GM20431 (cell line): ENCODE results near the gene SUN5.

Experiments used
- in situ Hi-C: fragments of 300-500 bp; cut with MseI, MboI; formaldehyde crosslinking; loops from one replicate; pipeline ENCODE4 v1.15.0; 2020; ENCODE audit warnings: low sequenced_read_pairs; ENCODE audit not compliant: unreplicated experiment

Gene SUN5

GRCh38 chr20:33026779-33027759 lies 22.8 kb upstream of the SUN5 start:
- in situ Hi-C loops: no loop called here

- in situ Hi-C loops: no loop called here
These were observed 22.0 kb upstream of the SUN5 start for GRCh38 chr20:33026072-33026778.

DNA sequence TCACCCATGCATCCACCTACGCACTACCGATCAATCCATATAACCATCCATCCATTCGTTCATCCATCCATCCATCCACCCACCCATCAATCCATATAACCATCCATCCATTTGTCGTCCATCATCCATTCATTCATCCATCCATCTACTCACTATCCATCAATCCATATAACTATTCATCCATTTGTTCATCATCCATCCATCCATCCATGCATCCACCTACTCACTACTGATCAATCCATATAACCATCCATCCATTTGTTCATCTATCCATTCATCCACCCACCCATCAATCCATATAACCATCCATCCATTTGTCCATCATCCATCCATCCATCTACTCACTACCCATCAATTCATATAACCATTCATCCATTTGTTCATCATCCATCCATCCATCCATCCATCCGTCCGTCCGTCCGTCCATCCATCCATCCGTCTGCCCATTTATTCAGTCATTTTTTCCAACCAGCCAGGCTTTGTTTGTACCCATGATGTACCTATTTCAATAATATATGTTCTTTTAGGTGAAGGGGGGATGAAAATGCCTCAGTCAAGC lies 21.2 kb upstream of the SUN5 start:
- in situ Hi-C loops: no loop called here

DNA sequence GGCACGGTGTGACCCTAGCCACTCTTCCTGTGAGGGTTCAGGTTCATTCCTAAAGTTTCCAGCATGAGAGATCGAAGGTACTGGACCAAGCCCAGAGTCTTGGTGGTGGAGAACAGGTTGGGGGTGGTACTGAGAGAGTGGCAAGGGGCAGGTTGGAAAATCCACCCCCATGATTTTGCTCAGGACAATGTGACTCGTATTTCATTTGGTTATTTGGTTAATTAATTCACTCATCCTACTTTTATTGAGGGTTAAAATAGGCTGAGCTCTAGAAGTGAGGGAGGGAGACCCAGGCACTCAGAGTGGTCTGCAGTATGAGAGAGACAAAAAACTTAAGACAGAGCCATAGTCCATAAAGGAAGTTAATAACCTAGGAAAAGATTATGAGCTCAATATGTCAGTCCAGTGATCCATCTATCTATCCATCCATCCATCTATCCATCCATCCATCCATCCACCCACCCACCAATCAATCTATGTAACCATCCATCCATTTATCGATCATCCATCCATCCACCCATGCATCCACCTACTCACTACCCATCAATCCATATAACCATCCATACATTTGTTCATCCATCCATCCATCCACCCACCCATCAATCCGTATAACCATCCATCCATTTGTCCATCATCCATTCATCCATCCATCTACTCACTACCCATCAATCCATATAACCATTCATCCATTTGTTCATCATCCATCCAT lies 20.5 kb upstream of the SUN5 start:
- in situ Hi-C loops: no loop called here

DNA sequence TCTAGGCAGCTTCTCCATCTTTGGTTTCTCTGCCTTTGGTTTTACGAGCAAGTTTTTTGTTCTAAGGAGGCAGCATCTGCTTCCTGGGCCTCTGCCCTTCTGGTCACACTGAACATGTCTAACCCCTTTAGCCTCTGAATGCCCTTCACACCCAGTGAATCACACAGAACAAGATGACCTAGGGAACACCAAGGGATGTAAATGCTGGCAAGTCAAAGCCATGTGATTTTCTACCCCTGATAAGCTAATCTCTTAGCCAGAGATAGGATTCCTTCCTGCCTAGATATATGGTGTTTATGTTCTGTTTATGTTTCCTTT lies 20.0 kb upstream of the SUN5 start:
- in situ Hi-C loops: no loop called here

GRCh38 chr20:33023439-33024242 lies 19.4 kb upstream of the SUN5 start:
- in situ Hi-C loops: no loop called here

DNA sequence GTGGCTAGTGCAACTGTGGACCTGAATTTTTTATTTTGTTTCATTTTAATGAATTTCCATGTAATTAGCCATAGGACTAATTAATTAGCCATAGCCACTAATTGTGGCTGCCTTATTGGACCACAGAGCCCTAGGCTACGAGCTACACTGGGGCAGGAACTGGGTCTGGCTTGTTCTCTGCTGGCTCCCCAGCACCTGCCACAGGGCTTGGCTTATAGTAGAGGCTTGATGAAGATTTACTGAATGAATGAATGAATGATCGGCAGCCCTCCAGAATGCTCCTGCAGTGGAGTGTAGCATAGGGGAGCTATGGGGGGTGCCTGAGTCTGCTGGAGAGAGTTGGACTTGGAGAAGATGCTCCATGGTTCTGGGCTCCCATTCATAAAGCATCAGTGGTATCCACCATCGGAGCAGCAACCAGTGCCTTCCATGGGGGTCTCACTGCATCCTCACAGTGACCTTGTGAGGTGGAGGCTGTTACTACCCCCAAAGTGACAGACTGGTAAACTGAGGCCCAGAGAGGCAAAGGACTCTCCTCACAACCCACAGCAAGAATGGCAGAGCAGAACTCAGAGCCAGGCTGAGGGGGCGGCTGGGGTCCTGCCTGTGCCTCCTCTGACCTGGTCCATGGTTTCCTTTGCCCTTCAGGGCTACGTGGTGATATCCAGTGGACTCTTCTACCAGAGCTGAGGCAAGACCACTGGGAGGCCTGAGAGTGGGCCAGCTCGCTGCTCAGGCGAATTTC lies 18.6 kb upstream of the SUN5 start:
- in situ Hi-C loops: no loop called here

DNA sequence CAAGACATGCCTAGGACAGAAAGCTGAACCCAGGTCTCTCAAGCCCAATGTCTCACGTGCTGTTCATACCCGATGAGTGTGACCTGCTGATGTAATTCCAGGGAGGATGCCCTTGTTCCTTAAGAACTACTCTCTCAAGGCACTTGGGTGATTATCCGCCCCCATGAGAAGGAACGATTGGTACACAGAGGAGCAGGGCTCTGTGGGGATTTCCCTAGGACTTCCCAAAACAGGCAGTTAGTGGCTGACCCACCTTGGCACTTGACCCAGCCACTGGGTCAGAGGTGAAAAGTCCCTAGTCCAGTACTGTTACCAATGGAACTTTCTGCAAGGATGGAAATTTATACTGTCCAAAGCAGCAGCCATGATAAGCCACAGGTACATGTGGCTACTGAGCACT lies 18.1 kb upstream of the SUN5 start:
- in situ Hi-C loops: no loop called here

- in situ Hi-C loops: no loop called here
These were observed 17.6 kb upstream of the SUN5 start for GRCh38 chr20:33021879-33022278.

GRCh38 chr20:33020278-33021161 lies 16.3 kb upstream of the SUN5 start:
- in situ Hi-C loops: no loop called here

DNA sequence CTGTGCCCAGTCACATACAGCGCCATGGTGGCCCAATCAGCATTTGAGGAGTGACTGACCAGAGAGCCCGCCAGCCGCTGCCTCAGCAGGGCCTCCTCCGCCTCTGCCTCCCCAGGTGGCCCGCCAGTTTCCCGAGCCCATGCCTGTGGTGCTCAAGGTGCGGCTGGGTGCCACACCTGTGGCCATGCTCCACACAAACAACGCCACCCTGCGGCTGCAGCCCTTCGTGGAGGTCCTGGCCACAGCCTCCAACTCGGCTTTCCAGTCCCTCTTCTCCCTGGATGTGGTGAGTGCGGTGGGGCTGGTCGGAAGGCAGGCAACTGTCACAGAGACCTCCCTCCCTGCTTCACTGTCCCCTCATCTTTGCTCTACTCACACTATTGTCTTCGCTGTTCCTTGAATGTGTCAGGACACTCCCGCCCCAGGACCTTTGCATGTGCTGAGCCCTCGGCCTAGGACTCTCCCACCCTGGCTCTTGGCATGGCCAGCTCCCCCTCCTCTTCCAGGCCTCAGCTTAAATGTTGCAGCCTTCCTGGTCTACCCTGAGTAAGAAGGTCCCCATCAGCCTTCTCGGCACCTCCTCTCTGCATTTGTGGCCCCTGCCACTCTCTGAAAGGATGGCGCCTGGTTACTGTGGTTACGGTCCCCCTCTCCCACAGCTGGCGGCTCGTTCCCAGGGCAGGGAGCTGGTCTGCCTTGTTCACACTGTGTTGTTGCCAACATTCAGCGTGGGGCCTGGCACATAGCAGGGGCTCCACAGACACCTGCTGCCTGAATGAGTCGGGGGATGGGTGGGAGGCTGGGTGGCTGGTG lies 15.4 kb upstream of the SUN5 start:
- in situ Hi-C loops: no loop called here

DNA sequence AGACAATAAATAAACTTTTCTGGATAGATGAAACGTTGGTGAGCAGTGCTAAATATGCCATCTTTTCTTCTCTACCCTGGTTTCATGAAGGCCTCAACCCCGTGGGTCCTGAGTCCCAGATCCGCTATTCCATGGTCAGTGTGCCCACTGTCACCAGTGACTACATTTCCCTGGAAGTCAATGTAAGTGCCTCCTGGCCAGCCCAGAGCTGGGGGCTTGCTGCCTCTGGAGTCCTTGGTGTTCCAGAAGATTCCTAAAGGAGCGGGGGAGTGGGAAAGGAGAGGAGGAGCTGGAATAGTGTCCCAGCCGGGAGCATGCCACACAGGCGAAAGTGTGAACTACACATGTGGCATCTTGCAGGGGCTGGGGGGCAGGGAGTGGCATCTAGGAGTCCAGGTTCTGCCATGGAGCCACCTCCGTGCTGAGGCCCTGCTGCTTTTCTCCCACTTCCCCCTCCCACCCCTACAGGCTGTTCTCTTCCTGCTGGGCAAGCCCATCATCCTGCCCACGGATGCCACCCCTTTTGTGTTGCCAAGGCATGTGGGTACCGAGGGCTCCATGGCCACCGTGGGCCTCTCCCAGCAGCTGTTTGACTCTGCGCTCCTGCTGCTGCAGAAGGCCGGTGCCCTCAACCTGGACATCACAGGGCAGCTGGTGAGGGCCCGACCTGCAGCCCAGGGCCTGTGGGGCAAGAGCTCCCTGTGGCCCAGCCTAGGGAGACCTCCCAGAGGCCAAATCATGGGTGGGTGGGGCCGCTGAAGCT lies 14.1 kb upstream of the SUN5 start:
- in situ Hi-C loops: no loop called here

DNA sequence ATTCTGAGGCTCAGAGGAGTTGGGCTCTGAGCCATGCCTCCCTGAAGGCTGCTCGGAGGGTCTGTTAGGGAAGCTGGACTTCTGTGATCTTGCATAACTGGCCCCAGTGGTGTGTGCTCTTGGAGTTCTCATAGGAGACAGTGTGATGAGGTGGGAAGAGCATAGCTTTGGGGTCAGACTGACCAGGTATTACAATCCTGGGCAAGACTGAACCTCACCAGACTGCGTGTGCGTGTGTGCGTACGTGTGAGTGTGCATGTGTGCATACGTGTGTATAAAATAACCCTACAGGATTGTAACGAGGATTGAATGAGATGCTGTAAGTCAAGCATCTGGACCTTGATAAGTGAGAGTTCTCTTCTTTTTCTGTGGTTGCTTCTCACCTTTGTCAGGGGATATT lies 13.3 kb upstream of the SUN5 start:
- in situ Hi-C loops: no loop called here

- in situ Hi-C loops: no loop called here
These were observed 12.4 kb upstream of the SUN5 start for GRCh38 chr20:33016581-33017109.

DNA sequence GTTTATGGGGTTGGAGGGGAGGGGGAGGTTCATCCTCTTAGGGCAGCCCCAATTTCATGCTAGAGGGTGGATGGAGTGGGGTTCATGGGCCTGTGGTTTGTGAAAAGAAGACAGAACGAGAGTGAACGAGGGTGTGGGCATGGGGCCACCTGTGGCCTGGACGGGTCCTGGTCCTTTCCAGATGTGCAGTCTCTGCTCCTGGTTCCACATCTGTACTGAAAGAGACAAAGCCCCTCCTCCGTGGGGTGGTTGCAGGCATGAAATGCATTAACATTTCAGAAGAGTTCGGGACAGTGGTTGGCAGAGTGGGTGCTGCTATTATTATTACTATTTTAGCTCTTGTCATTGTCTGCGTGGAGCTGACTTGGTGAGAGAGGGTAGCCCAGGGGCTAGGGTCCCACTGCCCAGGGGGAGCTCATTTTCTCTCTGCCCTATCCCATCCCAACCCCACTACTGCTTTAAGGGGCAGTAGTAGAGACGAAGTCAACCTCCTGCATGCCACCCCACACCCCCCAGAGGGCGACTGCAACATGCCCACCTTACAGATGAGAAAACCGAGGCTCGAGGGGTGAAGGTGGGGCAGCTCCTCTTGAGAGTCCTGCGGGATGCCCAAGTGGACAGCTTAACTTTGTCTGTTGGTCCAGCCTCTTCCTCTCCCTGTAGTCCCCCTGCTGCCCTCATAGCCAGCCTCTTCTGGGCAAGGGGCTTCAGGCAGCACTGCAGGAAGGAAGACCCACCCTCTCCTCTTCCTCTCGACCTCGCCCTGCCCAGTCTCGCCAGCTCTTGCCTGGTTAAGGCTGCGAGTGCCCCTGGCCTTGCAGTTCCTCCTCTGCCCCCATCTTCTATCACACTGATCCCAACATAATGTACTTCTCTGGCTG lies 11.7 kb upstream of the SUN5 start:
- in situ Hi-C loops: no loop called here

GRCh38 chr20:33015114-33015484 lies 10.9 kb upstream of the SUN5 start:
- in situ Hi-C loops: no loop called here
